PC-3 (cell line): Measurements from ENCODE around the gene GBX1.
A peak's percentile ranks its signal among the peaks of the same experiment; 100 is the strongest.

Experiments
- CTCF ChIP-seq: fragments of 300-600 bp; sonication (generic); conservative IDR thresholded peaks from 2 replicates; pipeline ENCODE4 v1.5.1; 2017; ENCODE audit warnings: antibody characterized with exemption, low read depth, mild to moderate bottlenecking, low read length
- EZH2 ChIP-seq: fragments of 300-600 bp; sonication (generic); IDR thresholded peaks from one replicate; pipeline ENCODE4 v1.6.1; 2017; ENCODE audit warnings: antibody characterized with exemption, mild to moderate bottlenecking, low read length; ENCODE audit not compliant: unreplicated experiment
- EZH2phosphoT487 ChIP-seq: fragments of 300-600 bp; sonication (generic); IDR thresholded peaks from 2 replicates; pipeline ENCODE4 v1.6.1; 2018; ENCODE audit warnings: mild to moderate bottlenecking, antibody characterized with exemption, low read length, borderline replicate concordance

GRCh38 chr7:151110941-151111645 is 56.4 kb downstream of the GBX1 start:
- peak; percentile 79 for TF ChIP-seq CTCF
- TF ChIP-seq EZH2: no peak
- no peak for TF ChIP-seq EZH2phosphoT487
